H1 (cell line): Measurements from ENCODE around the gene SMYD3. TPM values are rescaled to one million over a fixed set of nuclear protein-coding genes. Genes with fewer than 3 reads are reported as not detected.

Source experiments
- CTCF ChIA-PET: fragments of 300-600 bp; sonication (Branson Sonifier 250); formaldehyde crosslinking; loops from one replicate; lab custom pipeline; 2021; ENCODE audit not compliant: partially characterized antibody; lab: Charles Lee
- POLR2A ChIA-PET: fragments of 300-600 bp; sonication (Branson Sonifier 250); formaldehyde crosslinking; loops from one replicate; lab custom pipeline; 2021; ENCODE audit warnings: inconsistent platforms; ENCODE audit not compliant: partially characterized antibody; lab: Charles Lee
- DNase-seq, 2 experiments: peaks; one replicate each; pipeline versions ENCODE4 v3.0.0 to v3.0.0-alpha.2; 2010 to 2022; ENCODE audit warnings: low spot score in 2 of 2, low read depth in 1 of 2, mixed read lengths in 1 of 2
- FAIRE-seq: peaks from 2 replicates; lab custom pipeline; 2011; peaks lifted over from hg19 to GRCh38; lab: Jason Lieb, UNC
- H2AFZ ChIP-seq: 2 replicates; pipeline ENCODE4 v1.8.1; 2012; ENCODE audit warnings: low read length, inconsistent platforms
- H2AK5ac ChIP-seq: 2 replicates; pipeline ENCODE4 v1.6.1; 2013; ENCODE audit warnings: low read depth, low read length
- H2BK120ac ChIP-seq: replicated peaks from 2 replicates; pipeline ENCODE3; 2013; ENCODE audit warnings: low read depth, low read length, inconsistent platforms
- H2BK12ac ChIP-seq: 2 replicates; pipeline ENCODE4 v1.6.1; 2013; ENCODE audit warnings: low read depth, low read length
- H2BK15ac ChIP-seq: 2 replicates; pipeline ENCODE4 v1.6.1; 2013; ENCODE audit warnings: low read length
- H2BK20ac ChIP-seq: 2 replicates; pipeline ENCODE4 v1.6.1; 2013; ENCODE audit warnings: low read length
- H2BK5ac ChIP-seq: 2 replicates; pipeline ENCODE4 v1.6.1; 2013; ENCODE audit warnings: low read depth, low read length
- H3K14ac ChIP-seq: 2 replicates; pipeline ENCODE4 v1.6.1; 2013; ENCODE audit warnings: inconsistent platforms; ENCODE audit not compliant: insufficient read length
- H3K18ac ChIP-seq: 2 replicates; pipeline ENCODE4 v1.6.1; 2013; ENCODE audit warnings: low read length; ENCODE audit errors: extremely low read depth
- H3K23ac ChIP-seq: 2 replicates; pipeline ENCODE4 v1.6.1; 2013; ENCODE audit warnings: inconsistent platforms; ENCODE audit not compliant: insufficient read length
- H3K23me2 ChIP-seq: 2 replicates; pipeline ENCODE4 v1.6.1; 2013; ENCODE audit warnings: low read depth, low read length
- H3K27ac ChIP-seq: 2 replicates; pipeline ENCODE4 v1.6.1; 2011; ENCODE audit warnings: low read depth, low read length, inconsistent platforms
- H3K27me3 ChIP-seq, 4 experiments: replicated peaks in 1 of 4; 1 replicate in 1 of 4; 2 replicates in 3 of 4; pipeline versions ENCODE4 v1.6.1 to v1.8.1; 2011 to 2013; ENCODE audit warnings: low read length in 3 of 4, mild to moderate bottlenecking in 3 of 4, inconsistent platforms in 2 of 4, mixed read lengths in 2 of 4, moderate library complexity in 1 of 4; ENCODE audit not compliant: control insufficient read depth in 3 of 4, insufficient read depth in 3 of 4; ENCODE audit errors: extremely low read depth in 1 of 4
- H3K36me3 ChIP-seq, 4 experiments: 2 replicates each; pipeline versions ENCODE4 v1.6.1 to v1.8.1; 2011 to 2013; ENCODE audit warnings: mild to moderate bottlenecking in 4 of 4, low read length in 3 of 4, moderate library complexity in 2 of 4, control low read depth in 1 of 4, inconsistent platforms in 1 of 4; ENCODE audit not compliant: insufficient read depth in 4 of 4, control insufficient read depth in 2 of 4
- H3K4ac ChIP-seq: replicated peaks from 2 replicates; pipeline ENCODE3; 2013; ENCODE audit warnings: low read length, low read depth, mixed read lengths, inconsistent platforms; ENCODE audit not compliant: insufficient read length
- H3K4me1 ChIP-seq, 4 experiments: replicated peaks in 1 of 4; 1 replicate in 1 of 4; 2 replicates in 3 of 4; pipeline versions ENCODE4 v1.6.1 to v1.8.1; 2011 to 2013; ENCODE audit warnings: low read length in 3 of 4, inconsistent platforms in 2 of 4, mixed read lengths in 1 of 4; ENCODE audit not compliant: insufficient read depth in 4 of 4, control insufficient read depth in 3 of 4
- H3K4me2 ChIP-seq, 2 experiments: 2 replicates each; pipeline versions ENCODE4 v1.6.1 to v1.8.1; 2011 to 2013; ENCODE audit warnings: low read depth in 2 of 2, low read length in 2 of 2, control low read depth in 1 of 2, inconsistent platforms in 1 of 2, mild to moderate bottlenecking in 1 of 2; ENCODE audit not compliant: insufficient read depth in 1 of 2
- H3K4me3 ChIP-seq, 4 experiments: fragments of 200-600, 300-600 bp in 1 of 4; sonication (generic), shearing (Covaris generic), sonication (Bioruptor Twin) in 1 of 4; 2 replicates each; pipeline versions ENCODE4 v1.5.1 to v1.8.1; 2011 to 2016; ENCODE audit warnings: low read length in 4 of 4, low read depth in 3 of 4, control low read depth in 2 of 4, inconsistent platforms in 2 of 4, mild to moderate bottlenecking in 2 of 4, mixed read lengths in 1 of 4, moderate library complexity in 1 of 4; ENCODE audit not compliant: insufficient read depth in 2 of 4; ENCODE audit errors: extremely low read depth in 1 of 4
- H3K56ac ChIP-seq: replicated peaks from 2 replicates; pipeline ENCODE3; 2013; ENCODE audit warnings: low read depth, mild to moderate bottlenecking, mixed read lengths, low read length, inconsistent platforms; ENCODE audit not compliant: insufficient read length
- H3K79me1 ChIP-seq: 2 replicates; pipeline ENCODE4 v1.6.1; 2013; ENCODE audit warnings: low read depth, low read length, control low read depth
- H3K79me2 ChIP-seq, 2 experiments: 2 replicates each; pipeline versions ENCODE4 v1.6.1 to v1.8.1; 2012 to 2013; ENCODE audit warnings: low read length in 2 of 2, mild to moderate bottlenecking in 2 of 2, inconsistent platforms in 1 of 2; ENCODE audit not compliant: insufficient read depth in 2 of 2, control insufficient read depth in 1 of 2
- H3K9ac ChIP-seq, 4 experiments: replicated peaks in 1 of 4; 1 replicate in 1 of 4; 2 replicates in 3 of 4; pipeline versions ENCODE4 v1.6.1 to v1.8.1; 2011 to 2013; ENCODE audit warnings: low read depth in 3 of 4, low read length in 3 of 4, control low read depth in 2 of 4, mild to moderate bottlenecking in 2 of 4, moderate library complexity in 2 of 4, inconsistent platforms in 1 of 4; ENCODE audit errors: extremely low read depth in 1 of 4
- H3K9me3 ChIP-seq, 2 experiments: 2 replicates each; pipeline versions ENCODE4 v1.6.1 to v1.8.1; 2012 to 2013; ENCODE audit warnings: mild to moderate bottlenecking in 2 of 2, moderate library complexity in 2 of 2, control low read depth in 1 of 2, inconsistent platforms in 1 of 2, low read depth in 1 of 2, low read length in 1 of 2, mixed read lengths in 1 of 2; ENCODE audit not compliant: insufficient read depth in 2 of 2
- H4K20me1 ChIP-seq, 2 experiments: replicated peaks in 1 of 2; 2 replicates each; pipeline versions ENCODE3 to v1.8.1; 2011 to 2013; ENCODE audit warnings: inconsistent platforms in 2 of 2, low read length in 2 of 2, mild to moderate bottlenecking in 1 of 2; ENCODE audit not compliant: insufficient read depth in 2 of 2, control insufficient read depth in 1 of 2
- H4K5ac ChIP-seq: 2 replicates; pipeline ENCODE4 v1.6.1; 2013; ENCODE audit warnings: low read length, low read depth, mixed read lengths, inconsistent platforms; ENCODE audit not compliant: insufficient read length
- H4K8ac ChIP-seq: 2 replicates; pipeline ENCODE4 v1.8.0; 2013; ENCODE audit warnings: mild to moderate bottlenecking, moderate library complexity, low read length, inconsistent platforms; ENCODE audit not compliant: insufficient read depth; ENCODE audit errors: extremely low read depth
- H4K91ac ChIP-seq: replicated peaks from 2 replicates; pipeline ENCODE3; 2013; ENCODE audit warnings: low read length, mixed read lengths, inconsistent platforms; ENCODE audit not compliant: insufficient read length
- BRCA1 ChIP-seq: IDR thresholded peaks from 2 replicates; pipeline ENCODE4 v1.6.1; 2012; ENCODE audit warnings: low read depth, low read length, improper control_type of control experiment
- CHD1 ChIP-seq: IDR thresholded peaks from 2 replicates; pipeline ENCODE4 v1.6.1; 2012; ENCODE audit warnings: low read depth, low read length, improper control_type of control experiment
- EP300 ChIP-seq, 2 experiments: IDR thresholded peaks; 1 replicate in 1 of 2; 2 replicates in 1 of 2; pipeline ENCODE4 v1.6.1; 2011 to 2012; ENCODE audit warnings: low read depth in 2 of 2, low read length in 2 of 2, mild to moderate bottlenecking in 2 of 2, borderline replicate concordance in 1 of 2, inconsistent platforms in 1 of 2, moderate library complexity in 1 of 2
- TAF7 ChIP-seq: optimal IDR thresholded peaks from 2 replicates; pipeline ENCODE3; 2011; ENCODE audit warnings: low read depth, mild to moderate bottlenecking, inconsistent platforms, low read length, moderate library complexity, borderline replicate concordance
- WGBS, 2 experiments: shearing (Covaris generic) in 1 of 2; methylation state at CpG; one replicate each; pipeline versions ENCODE4 v1.1.6 to v1.1.7; 2013 to 2015; ENCODE audit warnings: low lambda C conversion rate in 2 of 2, mixed read lengths in 2 of 2, inconsistent platforms in 1 of 2, low coverage in 1 of 2, missing lambda C conversion rate in 1 of 2; ENCODE audit not compliant: insufficient replicate concordance in 2 of 2, insufficient coverage in 1 of 2, insufficient read length in 1 of 2; ENCODE audit errors: extremely low coverage in 1 of 2, missing lambda C conversion rate in 1 of 2; 5-methylcytosine and 5-hydroxymethylcytosine counted together
- polyA plus RNA-seq, 7 experiments: library from polyadenylated mRNA; depleted of rRNA in 3 of 7; stranded (reverse) in 5 of 7; unstranded in 2 of 7; fragments of >200 nt in 5 of 7; fragments of 200-250 nt in 2 of 7; gene quantifications; 1 replicate in 5 of 7; 2 replicates in 1 of 7; 4 replicates in 1 of 7; pipeline versions ENCODE4 v1.2.1 to v1.2.3, GENCODE V29; 2011 to 2013; ENCODE audit warnings: missing spikeins in 2 of 7, mixed read lengths in 2 of 7
- total RNA-seq: library from RNA; stranded (reverse); fragmentation: NEBNext Ultra II Directional; extraction: Animal tissue kit (Norgen Biotek cat#: 25700); gene quantifications from 2 replicates; pipeline ENCODE4 v1.2.1, GENCODE V29; 2021

Gene SMYD3
- total and polyA plus RNA-seq, 2 of the 8 experiments (the other 6 are each of a cell fraction or from before 2014, with no cell fraction given): 17.3 to 25.4 TPM

GRCh38 chr1:246246430-246246829 is 260.6 kb downstream of the SMYD3 start:
- no peak for FAIRE-seq
- WGBS, 2 experiments: 86% methylated on average over 1 of the region's 1 CpG; no CpG with 5 or more reads in 1 of the 2 experiments
- no peak overlapping the region for H2BK5ac ChIP-seq

More at GRCh38 chr1:246246430-246246829, 260.6 kb downstream of the SMYD3 start:
- no peak for DNase-seq
- H4K5ac ChIP-seq: no peak overlapping the region
- no peak overlapping the region for H3K23ac ChIP-seq
- no peaks in the 10 kb centered on the region for H3K79me1 ChIP-seq
- no peaks in the 10 kb centered on the region for H3K23me2 ChIP-seq
- no peak overlapping the region for H3K27ac ChIP-seq
- H3K4ac ChIP-seq: no peak overlapping the region
- H3K56ac ChIP-seq: no peak overlapping the region
- POLR2A ChIA-PET: no interaction called here
- H3K27me3 ChIP-seq: no peaks in the 10 kb centered on the region
- H2BK15ac ChIP-seq: no peak overlapping the region
- H4K8ac ChIP-seq: no peak overlapping the region
- no peak overlapping the region for H3K4me2 ChIP-seq
- no peaks in the 10 kb centered on the region for H3K9me3 ChIP-seq
- TF ChIP-seq BRCA1: no peak
- TF ChIP-seq TAF7: no peak
- no peak for TF ChIP-seq CHD1
- TF ChIP-seq EP300 (IDR thresholded peaks at IDR 0.05; ENCODE audit: borderline replicate concordance in 1 of 2, low read depth in 2 of 2, low read length in 2 of 2): no peak
- TF ChIP-seq, all 59 proteins: peak for 0
- no peak overlapping the region for H2AK5ac ChIP-seq
- H3K4me1 ChIP-seq: no peaks in the 10 kb centered on the region
- CTCF ChIA-PET: interaction anchor here (0.8 kb wide), 1 partner anchor 67 kb away, joined by 3 read pairs; no protein-coding TSS in a partner anchor
- no peak overlapping the region for H2BK120ac ChIP-seq
- H3K14ac ChIP-seq: no peak overlapping the region
- no peak overlapping the region for H4K91ac ChIP-seq
- no peaks in the 10 kb centered on the region for H3K79me2 ChIP-seq
- no peak overlapping the region for H3K9ac ChIP-seq
- no peaks in the 10 kb centered on the region for H4K20me1 ChIP-seq
- no peaks in the 10 kb centered on the region for H3K36me3 ChIP-seq
- H2BK20ac ChIP-seq: no peak overlapping the region
- no peak overlapping the region for H3K4me3 ChIP-seq
- H2AFZ ChIP-seq: no peak overlapping the region
- no peak overlapping the region for H2BK12ac ChIP-seq
- H3K18ac ChIP-seq: no peak overlapping the region
